Kidney tubule cell (primary cell): ENCODE data around the gene HAS3.
"Not testable (repeated sequence)": the region's sequence is repeated elsewhere in the genome, so short reads cannot be mapped to it uniquely, and the experiment has no call there.

Source experiments
- DNase-seq: peaks from one replicate; pipeline ENCODE4 v3.0.0-alpha.2; 2018; ENCODE audit warnings: low spot score

The HAS3 gene

DNA sequence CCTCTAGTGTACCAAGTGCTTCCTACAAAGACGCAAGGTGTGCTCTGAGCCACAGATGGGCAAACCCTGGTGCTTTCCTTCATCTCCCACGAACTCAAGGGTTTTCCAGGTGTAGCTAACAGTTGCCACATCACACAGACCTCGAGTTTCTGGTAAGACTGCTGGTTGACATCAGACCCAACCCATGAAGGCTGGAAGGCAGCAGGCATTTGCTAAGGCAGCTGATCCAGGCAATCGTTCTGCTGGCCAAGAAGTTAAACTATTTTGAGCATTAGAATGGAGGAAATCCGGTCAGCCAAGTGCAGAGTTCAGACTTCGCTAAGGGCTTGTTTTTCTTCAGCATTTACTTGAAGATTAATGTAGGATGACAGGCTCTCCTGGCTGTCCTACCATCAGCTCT, 11.5 kb downstream of the HAS3 start:
- DNase-seq, result no peak

DNA sequence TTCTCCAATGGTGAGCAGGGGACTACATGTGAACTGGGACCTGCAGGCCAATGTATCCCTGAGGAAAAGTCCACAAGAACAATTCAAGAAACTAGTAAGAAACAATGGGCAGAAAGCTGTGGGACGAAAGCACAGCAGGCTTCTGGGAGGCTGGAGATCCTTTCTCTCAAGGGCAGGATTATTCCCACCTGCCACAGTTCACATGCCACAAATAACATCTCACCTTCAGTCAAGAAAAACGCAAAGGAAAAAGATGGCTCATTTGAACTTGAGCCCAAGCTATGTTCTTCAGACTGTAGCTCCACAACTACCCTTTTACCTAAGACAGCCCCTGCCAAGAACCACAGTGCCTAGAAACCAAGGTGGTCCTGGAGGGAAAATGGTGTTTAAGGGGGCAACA, 13.0 kb downstream of the HAS3 start:
- DNase-seq, result no peak

DNA sequence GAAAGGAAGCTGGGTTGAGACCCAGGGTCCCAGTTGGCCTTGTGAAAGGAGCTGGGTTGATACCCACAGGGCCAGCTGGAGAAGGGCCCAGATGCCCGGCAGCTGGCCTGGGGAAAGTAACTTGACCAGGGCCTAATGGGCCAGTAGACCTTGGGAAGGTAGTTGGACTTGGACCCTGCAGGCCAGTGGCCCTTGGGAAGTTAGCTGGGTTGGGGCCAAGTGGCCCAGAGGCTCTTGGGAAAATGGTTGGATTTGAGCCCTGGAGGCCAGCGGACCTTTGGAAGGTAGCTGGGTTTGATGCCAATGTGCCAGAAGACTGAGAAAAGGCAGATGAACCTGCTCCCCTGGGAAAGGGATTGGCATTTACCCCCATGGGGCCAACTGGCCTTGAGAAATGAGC, 13.5 kb downstream of the HAS3 start:
- DNase-seq, result no peak

DNA sequence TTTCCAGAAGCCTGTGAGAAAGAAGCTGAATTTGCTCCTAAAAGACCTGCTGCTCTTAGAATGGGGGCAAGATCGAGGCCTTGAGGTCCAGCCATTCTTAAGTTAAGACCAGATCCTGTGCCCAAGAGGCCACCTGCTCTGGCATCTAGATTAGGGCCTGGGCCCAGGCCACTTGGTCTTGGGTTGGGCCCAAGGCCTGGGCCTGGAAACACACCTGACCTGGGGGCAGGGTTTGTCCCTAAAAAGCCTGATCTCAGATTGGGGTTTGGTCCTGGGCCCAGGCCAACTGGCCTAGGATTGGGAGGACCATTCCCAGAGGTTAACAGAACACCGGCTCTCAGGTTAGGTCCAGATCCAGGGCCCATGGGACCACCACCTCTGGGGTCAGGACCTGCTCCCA, 14.1 kb downstream of the HAS3 start:
- DNase-seq, result no peak

DNA sequence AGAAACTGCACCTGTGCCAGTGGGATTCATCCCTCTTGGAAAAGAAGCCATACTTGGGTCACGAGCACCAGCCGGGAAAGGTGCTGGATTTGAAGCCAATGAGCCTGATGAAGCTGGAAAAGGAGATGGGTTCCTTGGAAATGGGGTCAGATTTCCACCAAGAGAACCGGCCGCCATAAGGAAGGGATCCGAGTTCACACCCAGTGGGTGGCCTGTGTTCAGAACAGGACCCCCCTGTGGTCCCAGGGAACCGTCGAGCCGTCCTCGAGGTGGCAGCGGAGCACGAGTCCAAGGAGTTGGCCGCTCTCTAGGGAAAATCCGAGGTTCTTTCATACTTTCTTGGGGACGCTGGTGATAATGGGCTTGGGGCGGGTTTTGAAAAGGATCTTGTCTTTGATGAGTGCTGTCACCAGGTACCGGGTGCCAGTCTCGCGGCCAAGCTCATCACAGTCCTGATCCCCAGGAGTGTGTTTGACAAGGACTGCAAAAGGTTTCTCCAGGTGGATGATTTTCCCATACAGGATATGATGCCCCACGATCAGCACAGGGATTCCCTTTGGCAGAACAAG, 14.7 kb downstream of the HAS3 start:
- DNase-seq, result no peak

DNA sequence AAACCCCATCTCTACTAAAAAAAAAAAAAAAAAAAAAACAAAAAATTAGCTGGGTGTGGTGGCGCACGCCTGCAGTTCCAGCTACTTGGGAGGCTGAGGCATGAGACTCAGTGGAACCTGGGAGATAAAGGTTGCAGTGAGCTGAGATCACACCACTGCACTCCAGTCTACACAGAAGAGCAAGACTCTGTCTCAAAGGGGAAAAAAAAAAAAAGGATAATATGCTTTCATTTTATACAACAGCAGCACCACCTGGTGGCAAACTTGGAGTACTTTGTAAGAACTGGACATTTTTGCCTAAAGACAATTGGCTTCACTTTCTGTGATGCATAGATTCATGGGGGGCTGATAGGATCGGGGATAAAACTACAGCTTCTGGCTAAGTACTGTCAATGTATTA, 18.5 kb downstream of the HAS3 start:
- DNase-seq, result peak; percentile 71

DNA sequence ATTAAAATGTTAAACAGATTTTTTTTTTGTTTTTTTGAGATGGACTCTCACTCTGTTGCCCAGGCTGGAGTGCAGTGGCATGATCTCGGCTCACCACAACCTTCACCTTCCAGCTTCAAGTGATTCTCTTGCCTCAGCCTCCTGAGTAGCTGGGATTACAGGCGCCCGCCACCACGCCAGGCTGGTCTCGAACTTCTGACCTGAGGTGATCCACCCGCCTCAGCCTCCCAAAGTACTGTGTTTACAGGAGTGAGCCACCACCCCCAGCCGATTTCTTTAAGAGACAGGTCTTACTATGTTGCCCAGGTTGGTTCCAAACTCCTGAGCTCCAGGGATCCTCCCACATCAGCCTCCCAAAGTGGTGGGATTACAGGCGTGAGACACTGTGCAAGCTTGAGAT, 19.0 kb downstream of the HAS3 start:
- DNase-seq, result not testable (repeated sequence)

DNA sequence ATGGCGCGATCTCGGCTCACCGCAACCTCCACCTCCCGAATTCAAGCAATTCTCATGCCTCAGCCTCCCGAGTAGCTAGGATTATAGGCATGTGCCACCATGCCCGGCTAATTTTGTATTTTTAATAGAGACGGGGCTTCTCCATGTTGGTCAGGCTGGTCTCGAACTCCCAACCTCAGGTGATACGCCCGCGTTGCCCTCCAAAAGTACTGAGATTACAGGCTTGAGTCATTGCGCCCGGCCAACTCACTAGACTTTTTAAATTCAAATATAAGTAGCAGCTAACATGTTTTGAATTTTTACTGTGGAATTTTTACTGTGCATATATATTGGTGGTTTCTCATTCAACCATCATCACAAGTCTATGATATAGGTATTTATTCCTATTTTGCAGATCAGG, 19.5 kb downstream of the HAS3 start:
- DNase-seq, result not testable (repeated sequence)

DNA sequence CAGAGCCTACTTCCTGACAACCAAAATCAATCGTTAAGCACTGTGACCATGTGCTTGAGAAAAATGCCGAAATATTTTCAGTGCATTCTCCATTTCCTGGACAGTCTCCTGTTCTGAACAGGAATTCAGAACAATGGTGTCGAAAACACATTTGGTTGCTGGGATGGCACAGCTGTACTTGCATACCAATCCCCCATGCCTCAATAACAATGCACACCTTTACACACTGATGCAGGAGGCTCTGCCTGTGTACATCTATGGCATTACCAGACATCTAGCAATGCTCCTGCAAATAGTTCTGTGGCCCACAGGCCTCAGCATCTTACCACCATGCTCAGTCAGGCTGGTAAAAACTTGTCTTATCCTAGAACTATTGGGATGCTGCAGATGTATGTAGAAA, 20.8 kb downstream of the HAS3 start:
- DNase-seq, result no peak

DNA sequence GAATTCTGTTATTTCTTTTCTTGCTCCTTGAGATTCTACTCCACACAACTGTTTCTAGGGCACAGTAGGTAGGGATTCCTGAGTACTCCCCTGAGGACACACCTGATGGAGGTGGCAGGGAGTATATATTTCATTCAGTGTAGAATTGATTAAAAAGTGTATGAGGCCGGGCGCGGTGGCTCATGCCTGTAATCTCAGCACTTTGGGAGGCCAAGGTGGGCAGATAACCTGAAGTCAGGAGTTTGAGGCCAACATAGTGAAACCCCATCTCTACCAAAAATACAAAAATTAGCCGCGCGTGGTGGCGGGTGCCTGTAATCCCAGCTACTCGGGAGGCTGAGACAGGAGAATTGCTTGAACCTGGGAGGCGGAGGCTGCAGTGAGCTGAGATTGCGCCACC, 21.3 kb downstream of the HAS3 start:
- not testable (repeated sequence) for DNase-seq

DNA sequence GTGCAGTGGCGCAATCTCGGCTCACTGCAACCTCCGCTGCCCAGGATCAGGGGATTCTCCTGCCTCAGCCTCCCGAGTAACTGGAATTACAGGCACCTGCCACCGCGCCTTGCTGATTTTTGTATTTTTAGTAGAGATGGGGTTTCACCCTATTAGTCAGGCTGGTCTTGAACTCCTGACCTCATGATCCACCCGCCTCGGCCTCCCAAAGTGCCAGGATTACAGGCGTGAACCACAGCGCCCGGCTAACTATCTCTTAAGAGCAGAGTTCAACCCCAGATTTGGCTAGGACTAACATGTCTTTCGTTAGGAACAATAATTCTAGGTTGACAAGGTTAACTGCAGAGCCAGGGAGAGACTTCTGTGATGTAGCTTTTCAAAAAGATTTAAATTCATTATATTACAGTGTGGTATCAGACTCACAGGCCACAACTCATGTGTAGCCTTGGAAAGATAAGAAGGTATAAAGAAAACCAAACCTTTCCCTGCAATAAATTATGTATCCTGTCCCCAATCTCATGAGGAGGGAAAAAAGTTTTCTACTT, 22.6 kb downstream of the HAS3 start:
- DNase-seq, result no peak

DNA sequence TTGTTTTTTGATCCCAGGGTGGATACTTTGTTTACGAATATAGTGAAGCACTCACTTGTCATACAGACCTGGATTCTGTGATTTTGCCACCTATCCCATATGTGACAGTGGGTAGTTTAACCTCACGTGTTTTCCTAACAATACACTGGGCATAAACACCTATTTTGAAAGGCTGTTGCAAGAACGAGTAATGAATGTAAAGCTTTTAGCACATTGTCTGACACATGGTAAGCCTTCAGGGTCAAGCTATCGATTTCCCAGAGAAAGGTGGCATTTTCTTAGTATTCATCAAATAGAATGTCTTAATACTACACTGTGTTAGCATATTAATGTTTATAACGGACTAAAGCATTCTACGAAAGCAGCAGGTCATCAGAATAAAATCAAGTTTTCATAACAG, 25.0 kb downstream of the HAS3 start:
- no peak for DNase-seq

DNA sequence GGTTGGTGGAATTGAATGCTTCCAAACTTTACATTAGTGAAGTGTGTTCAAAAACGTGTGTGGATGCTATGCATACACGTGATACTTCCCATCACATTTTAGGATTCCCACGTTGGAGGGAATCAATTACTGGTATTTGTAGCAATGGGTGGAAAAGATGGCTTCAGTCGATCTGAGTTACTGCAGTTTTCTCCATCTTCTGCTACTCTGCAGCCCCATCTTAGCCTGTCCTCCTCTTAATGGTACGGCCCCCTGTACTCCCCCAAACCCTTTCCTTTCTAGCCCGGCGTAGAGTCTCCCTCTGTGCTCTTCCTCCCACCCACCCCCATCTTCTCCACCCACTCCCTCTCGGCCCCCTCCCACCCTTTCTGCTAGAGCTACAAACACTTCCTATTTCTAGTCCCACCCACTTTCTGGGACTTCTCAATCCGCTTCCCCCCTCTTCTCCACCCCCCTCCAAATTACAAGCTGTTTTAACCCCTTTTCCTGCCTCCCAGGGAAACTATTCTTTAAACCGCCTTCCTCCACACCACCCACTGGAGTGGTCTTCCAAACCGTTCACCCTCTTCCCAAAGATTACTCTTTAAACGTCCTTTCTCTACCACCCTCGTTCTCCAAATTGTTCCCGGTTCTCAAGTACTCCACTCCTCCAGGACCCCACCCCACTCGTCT, 25.9 kb downstream of the HAS3 start:
- peak; percentile 38 for DNase-seq

DNA sequence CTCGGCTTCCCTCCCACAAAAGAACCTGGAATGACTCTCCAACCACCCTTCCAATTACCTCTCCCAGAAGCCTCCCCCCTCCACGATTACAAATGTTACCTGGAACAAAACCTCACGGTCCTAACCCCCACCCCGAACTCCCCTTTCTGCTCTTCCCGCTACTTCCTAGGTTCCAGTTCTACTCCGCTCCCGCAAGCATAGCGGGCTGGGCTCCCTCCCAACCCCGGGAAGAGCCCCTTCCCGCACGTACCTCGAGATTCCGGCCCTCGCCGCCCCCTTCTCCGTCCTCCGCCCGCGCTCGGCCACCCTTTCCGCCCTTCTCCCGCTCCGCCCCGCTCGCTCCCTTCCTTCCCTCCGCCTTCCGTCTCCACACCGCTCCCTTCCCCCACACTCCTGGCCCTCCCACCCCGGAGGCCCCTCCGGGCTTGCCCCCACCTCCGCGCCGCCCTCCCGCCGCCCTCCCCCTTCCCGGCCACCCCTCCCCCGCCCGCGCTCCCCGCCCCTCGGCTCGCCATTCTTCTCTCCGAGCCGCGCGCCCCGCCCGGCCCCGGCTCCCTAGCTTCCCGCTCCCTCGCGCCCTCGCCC, 26.5 kb downstream of the HAS3 start:
- DNase-seq, result peak; percentile 89

DNA sequence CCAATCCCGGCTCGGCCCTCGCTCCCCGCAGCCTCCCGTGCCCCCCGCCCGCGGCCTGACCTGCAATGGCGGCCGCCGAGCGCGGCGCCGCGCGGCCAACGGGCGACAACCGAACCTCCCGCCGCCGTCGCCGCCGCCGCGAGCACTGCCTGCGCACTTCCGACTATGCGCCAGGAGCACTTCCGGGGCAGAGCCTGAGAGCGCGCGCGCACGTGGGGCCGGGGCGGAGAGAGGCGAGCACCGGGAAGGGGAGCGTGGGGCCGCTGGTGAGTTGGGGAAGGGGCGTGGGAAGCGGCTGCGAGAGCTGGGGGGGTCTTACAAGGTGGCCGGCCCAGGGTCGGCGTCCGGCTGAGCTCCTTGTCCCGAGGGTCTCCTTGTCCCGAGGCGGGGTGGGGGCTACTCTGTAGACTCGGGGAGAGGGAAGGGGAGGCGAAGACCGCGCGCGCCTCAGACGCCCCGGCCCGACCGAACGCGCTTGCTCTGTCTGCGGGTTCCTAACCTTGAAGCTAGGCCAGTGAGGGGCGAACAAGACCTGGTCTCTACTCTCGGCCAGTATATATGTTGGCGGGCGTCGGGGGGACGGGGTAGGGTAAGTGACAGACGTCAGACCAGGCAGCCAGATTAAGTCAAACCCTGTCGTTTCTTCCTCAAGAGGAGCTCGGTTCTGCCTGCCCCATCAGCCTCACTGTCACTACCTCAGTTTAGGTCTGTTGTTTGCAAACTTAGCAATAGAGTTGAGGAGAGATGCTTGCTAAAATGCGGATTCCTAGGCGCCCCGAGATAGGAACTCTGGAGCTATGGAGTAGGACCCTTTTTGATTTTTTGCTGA, 27.2 kb downstream of the HAS3 start, which contains the start of the genes CHTF8 and UTP4:
CHTF8 (minus strand) TSS at position 165 of the 829 bp plus-strand sequence. CDS start 11,130 bp downstream, outside the sequence.
UTP4 (plus strand) TSS at position 226 of the 829 bp plus-strand sequence. CDS start 811 bp downstream, outside the sequence.
- peak; percentile 88 for DNase-seq

DNA sequence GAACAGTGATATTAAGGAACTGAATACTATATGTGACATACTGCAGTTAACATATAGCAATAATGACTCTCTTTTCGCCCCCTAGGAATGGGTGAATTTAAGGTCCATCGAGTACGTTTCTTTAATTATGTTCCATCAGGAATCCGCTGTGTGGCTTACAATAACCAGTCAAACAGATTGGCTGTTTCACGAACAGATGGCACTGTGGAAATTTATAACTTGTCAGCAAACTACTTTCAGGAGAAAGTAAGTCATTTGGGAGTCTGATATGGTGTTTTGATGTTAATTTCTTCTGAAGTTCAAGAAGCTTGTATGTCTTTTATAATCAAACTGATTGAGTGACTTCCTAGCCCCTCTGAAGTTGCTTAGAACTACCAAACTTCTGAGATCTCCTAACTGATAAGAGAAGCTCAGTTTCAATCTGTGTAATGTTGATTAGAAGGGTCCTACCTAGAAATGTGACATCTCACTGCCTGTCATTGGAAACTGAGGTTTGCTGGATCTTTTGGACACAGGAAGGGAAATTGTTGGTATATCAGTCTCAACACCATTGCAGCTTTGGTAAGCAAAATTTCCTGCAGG, 28.0 kb downstream of the HAS3 start:
- DNase-seq, result no peak

DNA sequence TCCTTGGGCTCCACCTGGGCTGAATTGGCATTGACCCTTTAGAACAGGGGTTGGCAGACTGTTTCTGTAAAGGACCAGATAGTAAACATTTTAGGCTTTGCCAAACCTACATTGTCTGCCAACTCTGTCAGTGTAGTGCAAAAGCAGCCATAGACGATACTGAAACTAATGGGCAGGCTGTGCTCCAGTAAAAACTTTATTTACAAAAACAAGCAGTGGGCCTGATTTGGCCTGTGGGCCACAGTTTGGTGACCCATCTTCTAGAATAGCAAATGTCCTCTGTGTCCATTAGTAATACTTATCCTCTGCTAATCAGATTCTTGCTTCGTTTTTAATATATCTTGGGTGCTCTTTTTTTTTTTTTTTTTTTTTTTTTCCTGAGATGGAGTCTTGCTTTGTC, 33.2 kb downstream of the HAS3 start:
- no peak for DNase-seq

DNA sequence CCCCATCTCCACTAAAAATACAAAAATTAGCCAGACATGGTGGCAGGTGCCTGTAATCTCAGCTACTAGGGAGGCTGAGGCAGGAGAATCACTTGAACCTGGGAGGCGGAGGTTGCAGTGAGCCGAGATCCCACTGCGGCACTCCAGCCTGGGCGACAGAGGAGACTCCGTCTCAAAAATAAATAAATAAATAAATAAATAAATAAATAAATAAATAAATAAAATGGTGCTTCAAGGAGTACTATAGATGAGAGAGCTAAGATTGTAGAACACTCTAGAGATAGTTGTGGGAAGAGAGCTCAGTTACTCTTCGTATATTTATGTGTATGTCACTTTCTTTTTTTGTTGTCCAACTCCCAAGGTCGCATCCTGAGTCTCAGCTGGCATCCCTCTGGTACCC, 34.0 kb downstream of the HAS3 start:
- DNase-seq, result not testable (repeated sequence)

DNA sequence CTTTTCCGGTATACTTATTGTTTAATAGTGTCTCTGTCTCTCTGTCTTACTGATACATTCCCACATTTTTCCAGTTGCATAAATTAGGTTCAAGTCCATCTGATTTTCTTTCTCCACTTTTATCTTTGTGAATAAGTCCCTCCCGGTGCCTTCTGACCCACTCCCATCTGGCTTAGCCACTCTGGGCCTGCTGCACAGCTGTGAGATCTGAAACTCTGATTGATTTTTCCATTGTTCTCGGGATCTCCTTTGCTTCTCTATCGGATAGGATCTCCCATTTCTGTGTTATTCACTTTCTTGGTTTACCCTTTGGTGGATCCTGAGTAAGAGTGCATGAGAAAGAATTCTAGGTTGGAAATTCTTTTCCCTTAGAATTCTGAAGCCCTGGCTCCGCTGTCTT, 35.6 kb downstream of the HAS3 start:
- no peak for DNase-seq

DNA sequence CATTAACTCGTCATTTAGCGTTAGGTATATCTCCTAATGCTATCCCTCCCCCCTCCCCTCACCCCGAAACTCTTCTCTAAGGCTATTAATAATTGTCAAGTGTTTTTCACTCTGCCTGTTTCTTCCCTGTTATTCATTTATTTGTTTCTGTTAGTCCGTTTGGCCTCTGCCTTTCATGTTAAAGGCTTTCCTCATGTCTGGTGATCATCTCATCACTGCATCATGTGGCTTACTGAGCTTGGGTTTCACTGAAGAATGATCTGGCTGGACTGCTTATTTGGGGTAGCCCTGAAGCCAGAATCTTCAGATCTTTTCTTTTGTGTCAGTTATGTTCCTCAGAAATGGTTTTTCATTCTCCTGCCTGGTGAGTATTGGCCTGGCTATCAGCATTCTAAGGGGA, 36.5 kb downstream of the HAS3 start:
- DNase-seq, result peak; percentile 73

DNA sequence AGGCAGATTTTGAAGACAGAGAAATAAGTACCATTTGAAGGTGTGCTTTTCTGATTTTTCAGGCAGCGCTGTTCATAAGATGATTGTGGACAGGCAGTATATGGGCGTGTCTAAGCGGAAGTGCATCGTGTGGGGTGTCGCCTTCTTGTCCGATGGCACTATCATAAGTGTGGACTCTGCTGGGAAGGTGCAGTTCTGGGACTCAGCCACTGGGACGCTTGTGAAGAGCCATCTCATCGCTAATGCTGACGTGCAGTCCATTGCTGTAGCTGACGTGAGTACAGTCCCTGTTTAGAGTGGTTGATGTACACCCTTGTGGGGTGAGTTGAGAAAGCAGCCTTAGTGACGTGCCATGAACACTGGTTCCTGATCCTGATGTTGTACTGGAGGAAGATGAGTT, 37.7 kb downstream of the HAS3 start:
- peak; percentile 78 for DNase-seq

DNA sequence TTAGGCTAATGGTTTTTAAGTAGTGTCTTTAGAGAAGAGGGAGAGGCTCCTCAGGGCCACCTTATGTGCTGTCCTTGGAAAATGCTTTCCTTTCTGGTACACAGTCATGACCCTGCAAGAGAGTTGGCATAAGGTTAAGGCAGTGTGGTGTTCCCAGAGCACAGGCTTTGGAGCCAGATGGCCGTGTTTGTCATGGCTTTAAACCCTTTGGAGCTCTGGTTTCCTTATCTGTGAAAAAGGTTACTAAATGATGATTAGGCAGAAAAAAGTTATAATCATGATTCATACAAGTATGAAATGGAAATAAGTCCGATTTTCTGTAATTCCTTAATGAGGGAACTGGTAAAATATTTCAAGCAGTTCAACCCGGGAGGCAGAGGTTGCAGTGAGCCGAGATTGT, 40.2 kb downstream of the HAS3 start:
- DNase-seq, result no peak
